D721Med (cell line): ENCODE results near the gene KCNQ2.

Source experiments
- DNase-seq: peaks from one replicate; pipeline ENCODE4 v3.0.0; 2011; ENCODE audit warnings: low spot score; ENCODE audit not compliant: insufficient read length
- FAIRE-seq: peaks from 2 replicates; lab custom pipeline; 2011; peaks lifted over from hg19 to GRCh38; lab: Jason Lieb, UNC
- TF ChIP-seq, protein P1 (sequence below): IDR thresholded peaks from 2 replicates; pipeline ENCODE4 v1.5.1; 2012; ENCODE audit warnings: mild to moderate bottlenecking, control low read depth; ENCODE audit not compliant: insufficient read depth; ENCODE audit errors: missing control alignments

KCNQ2 gene

DNA sequence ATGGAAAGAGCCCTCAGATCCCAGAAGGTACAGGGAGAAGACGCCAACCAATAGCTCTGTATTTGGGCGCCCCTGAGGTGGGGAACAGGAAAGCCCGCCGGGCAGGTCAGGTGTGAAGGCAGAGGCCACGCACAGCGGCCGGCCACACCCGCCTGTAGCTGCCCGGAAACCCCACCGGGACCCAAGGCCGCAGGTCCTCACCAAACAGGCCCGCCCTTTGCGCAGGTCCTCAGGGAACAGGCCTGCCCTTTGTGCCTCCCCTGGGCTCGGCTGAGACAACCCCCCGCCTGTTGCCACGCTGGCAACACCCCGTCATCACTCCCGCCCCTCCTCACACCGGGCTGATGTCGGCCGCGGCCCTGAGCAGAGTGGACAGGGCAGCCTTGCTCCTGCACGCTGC lies 66.4 kb downstream of the KCNQ2 start:
- FAIRE-seq (no peak), DNase-seq (no peak)
- TF ChIP-seq, protein P1, sequence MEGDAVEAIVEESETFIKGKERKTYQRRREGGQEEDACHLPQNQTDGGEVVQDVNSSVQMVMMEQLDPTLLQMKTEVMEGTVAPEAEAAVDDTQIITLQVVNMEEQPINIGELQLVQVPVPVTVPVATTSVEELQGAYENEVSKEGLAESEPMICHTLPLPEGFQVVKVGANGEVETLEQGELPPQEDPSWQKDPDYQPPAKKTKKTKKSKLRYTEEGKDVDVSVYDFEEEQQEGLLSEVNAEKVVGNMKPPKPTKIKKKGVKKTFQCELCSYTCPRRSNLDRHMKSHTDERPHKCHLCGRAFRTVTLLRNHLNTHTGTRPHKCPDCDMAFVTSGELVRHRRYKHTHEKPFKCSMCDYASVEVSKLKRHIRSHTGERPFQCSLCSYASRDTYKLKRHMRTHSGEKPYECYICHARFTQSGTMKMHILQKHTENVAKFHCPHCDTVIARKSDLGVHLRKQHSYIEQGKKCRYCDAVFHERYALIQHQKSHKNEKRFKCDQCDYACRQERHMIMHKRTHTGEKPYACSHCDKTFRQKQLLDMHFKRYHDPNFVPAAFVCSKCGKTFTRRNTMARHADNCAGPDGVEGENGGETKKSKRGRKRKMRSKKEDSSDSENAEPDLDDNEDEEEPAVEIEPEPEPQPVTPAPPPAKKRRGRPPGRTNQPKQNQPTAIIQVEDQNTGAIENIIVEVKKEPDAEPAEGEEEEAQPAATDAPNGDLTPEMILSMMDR, result no peak

DNA sequence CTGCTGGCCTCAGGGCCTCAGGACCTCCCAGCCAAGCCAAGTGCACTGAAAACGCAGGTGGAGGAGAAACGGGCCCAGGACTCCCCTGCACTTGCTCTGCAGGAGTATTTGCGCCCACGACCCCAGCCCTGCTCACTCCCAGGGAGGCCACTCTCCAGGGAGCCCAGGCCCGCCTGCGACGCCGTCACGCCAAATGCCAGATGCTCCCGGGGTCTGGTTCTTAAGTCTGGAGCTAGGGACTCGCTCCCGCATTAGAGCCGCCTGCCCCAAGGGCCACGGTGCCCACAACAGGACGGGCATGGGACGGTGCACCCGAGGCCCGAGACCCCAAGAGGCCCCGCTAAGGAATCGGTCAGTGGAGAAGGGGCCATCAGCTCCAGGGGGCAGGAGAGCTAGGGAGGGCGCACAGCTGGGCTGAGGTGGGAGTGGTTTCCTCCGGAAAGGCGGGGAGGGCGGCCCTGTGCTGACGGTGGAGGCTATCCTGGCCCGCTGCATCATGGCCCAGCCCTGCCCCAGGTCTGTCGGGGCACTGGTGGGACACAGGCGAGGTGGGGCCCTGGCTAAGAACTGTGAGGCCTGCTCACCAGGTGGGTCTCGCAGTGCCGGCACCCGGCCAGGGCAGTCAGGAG lies 67.2 kb downstream of the KCNQ2 start:
- FAIRE-seq, result no peak
- TF ChIP-seq, protein P1, result no peak

DNA sequence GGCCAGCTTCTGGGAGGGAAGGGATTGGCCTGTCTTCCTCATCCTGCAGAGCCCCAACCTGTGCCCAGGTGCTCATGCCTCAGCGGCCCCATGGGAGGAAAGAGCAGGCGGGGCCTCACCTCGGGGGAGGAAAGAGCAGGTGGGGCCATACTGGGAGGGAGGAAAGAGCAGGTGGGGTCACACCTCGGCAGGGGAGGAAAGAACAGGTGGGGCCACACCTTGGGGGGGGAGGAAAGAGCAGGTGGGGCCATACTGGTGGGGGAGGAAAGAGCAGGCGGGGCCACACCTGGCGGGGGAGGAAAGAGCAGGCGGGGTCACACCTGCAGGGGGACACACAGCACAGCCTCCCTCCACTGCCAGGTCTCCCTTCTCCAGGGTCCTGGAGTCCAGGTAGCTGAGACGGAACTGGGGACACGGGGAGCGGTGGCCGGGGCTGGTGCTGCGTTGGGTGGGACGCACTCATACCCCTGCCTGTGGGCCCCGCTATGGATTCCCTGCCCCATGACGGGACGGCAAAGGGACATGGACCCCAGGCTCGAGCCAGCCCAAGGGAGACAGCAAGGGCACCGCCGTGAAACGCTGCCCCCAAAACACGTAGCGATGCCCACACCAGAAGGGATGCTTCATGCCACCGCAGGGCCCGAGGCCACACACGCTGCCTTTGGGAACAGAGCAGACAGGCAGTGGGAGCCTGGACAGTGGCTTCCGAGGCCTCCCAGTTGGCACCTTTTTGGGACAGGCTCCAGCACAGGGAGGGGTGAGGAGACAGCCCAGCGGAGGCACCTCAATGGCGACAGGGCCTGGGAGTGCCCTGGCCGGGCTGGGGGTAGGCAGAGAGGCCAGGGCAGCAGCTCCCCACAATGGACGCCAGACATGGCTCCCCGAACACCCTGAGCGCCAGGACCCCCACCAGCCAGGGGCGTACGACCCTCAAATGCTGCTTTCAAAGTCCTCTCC lies 68.0 kb downstream of the KCNQ2 start:
- no peak for DNase-seq
- FAIRE-seq, result no peak
- TF ChIP-seq, protein P1, result no peak

More for the DNA sequence above, 67.2 kb downstream of the KCNQ2 start:
- DNase-seq, result no peak

DNA sequence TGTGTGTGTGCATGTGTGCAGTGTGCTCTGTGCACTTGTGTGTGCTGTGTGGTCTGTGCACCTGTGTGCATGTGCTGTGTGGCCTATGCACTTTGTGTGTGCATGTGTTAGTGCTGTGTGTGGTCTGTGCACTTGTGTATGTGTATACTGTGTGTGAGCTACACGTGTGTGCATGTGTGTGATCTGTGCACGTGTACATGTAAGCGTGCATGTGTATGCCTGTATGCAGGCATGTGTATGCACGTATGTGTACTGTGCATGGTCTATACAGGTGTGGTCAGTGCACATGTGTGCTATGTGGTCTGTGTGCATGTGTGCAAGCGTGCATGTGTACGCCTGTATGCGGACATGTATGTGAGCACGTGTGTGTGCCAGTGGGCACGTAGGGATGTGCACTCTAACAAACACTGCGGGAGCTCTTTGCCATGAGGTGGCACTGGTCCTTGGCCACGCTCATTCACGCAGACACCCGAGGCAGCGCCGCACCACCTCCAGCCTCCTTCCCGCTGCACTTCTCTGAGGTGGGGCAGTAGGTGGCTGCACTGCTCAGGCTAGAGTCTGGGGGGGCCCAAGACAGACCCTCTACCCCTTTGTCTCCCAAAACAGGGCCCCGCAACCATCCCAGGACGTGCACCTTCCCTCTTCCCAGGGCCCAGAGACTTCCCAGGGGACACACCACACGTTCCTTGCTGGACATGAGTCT lies 68.9 kb downstream of the KCNQ2 start:
- DNase-seq (no peak), FAIRE-seq (no peak)
- TF ChIP-seq, protein P1, result no peak

DNA sequence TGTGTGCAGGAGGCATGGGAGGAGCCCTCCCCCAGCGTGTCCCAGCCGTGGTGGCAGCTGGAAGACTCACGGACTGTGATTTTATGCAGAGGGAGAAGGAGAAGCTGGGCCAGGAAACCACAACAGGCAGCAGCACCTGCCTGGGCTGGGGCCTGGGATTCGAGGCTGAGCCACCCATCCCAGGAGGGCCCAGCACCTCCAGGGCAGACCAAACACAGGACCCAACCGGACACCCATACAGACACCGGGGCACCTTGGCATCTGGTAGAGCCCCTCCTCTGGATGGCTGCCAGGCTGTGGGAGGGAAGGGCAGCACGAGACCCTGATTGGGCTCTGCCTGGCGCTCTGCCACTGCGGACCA lies 69.6 kb downstream of the KCNQ2 start:
- FAIRE-seq (no peak), DNase-seq (no peak)

DNA sequence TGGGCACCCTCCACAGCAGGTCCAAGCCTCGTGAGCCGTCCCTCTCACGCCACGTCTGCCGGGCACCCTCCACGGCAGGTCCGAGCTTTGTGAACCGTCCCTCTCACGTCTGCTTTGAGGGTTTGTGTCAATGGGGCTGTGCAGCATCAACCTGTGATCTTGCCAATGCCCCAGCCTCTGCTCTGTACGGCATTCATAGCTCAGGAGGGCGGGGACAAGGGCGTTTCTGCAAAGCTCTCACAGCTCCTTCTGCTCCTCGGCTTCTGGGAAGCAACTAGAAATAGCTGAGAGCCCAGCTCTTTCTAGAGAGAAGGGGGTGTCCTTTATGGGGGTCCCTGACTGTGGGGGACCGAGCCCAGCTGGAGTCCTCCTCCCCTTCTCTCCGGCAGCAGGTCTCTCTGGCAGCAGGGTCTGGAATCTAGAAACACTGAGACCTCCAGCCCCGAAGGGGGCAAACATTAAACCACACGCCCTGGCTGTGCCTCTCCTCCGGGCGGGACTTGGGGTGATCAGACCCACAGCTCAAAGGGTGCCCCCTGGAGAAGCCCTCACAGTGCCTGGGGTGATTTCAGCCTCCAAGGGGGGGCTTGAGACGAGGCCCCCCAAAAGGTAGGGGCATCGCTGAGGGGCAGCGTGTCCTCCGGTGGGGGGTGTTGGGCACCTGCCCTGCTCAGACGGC lies 70.1 kb downstream of the KCNQ2 start:
- no peak for DNase-seq
- TF ChIP-seq, protein P1, result no peak
- no peak for FAIRE-seq

More for the DNA sequence above, 69.6 kb downstream of the KCNQ2 start:
- TF ChIP-seq, protein P1, result no peak
